Endothelial cell of umbilical vein (primary cell): ENCODE measurements around the gene VAT1. TPM values are rescaled to one million over a fixed set of nuclear protein-coding genes. Genes with fewer than 3 reads are reported as not detected.
A peak's percentile ranks its signal among the peaks of the same experiment; 100 is the strongest.

Experiments
- BruUV-seq: library from RNA; stranded (reverse); fragments of 400-500 nt; replicated peaks from 2 replicates; lab custom pipeline; 2021; lab: Mats Ljungman, UMichigan
- CTCF ChIA-PET: fragments of 300-600, 350-600 bp; sonication (Branson Sonifier 250); formaldehyde crosslinking; loops from one replicate; lab custom pipeline; 2021; ENCODE audit warnings: antibody characterized with exemption, inconsistent platforms; lab: Charles Lee
- POLR2A ChIA-PET: fragments of 300-600, 350-600 bp; sonication (Branson Sonifier 250); formaldehyde crosslinking; loops from one replicate; lab custom pipeline; 2021; ENCODE audit warnings: antibody characterized with exemption, inconsistent platforms; lab: Charles Lee
- DNase-seq: peaks from one replicate; pipeline ENCODE4 v3.0.0-alpha.2; 2011; ENCODE audit warnings: low read depth, low spot score
- FAIRE-seq: peaks from 2 replicates; lab custom pipeline; 2011; peaks lifted over from hg19 to GRCh38; lab: Jason Lieb, UNC
- H2AFZ ChIP-seq: 2 replicates; pipeline ENCODE4 v1.6.0; 2012; ENCODE audit warnings: low read depth, low read length, control low read depth, inconsistent platforms
- H3K27ac ChIP-seq: 2 replicates; pipeline ENCODE4 v1.5.1; 2011; ENCODE audit warnings: low read depth, mild to moderate bottlenecking, control low read depth, low read length, moderate library complexity; ENCODE audit not compliant: insufficient read depth
- H3K27me3 ChIP-seq, 2 experiments: 2 replicates each; pipeline versions ENCODE4 v1.6.0 to v1.6.1; 2011; ENCODE audit warnings: low read length in 2 of 2, mixed read lengths in 1 of 2; ENCODE audit not compliant: control insufficient read depth in 2 of 2, insufficient read depth in 2 of 2
- H3K36me3 ChIP-seq, 2 experiments: 2 replicates in 1 of 2; 3 replicates in 1 of 2; pipeline ENCODE4 v1.5.1; 2011; ENCODE audit warnings: low read length in 2 of 2, mild to moderate bottlenecking in 1 of 2, moderate library complexity in 1 of 2; ENCODE audit not compliant: control insufficient read depth in 2 of 2, insufficient read depth in 2 of 2; ENCODE audit errors: extremely low read depth in 1 of 2
- H3K4me1 ChIP-seq: 3 replicates; pipeline ENCODE4 v1.5.1; 2011; ENCODE audit warnings: mild to moderate bottlenecking, low read length; ENCODE audit not compliant: control insufficient read depth, insufficient read depth; ENCODE audit errors: extremely low read depth
- H3K4me2 ChIP-seq: 2 replicates; pipeline ENCODE4 v1.6.1; 2011; ENCODE audit warnings: low read length, control low read depth, mixed read lengths; ENCODE audit not compliant: insufficient read depth
- H3K4me3 ChIP-seq, 3 experiments: fragments of 200-600 bp in 1 of 3; sonication (generic), shearing (Covaris generic) in 1 of 3; replicated peaks in 1 of 3; 2 replicates each; pipeline ENCODE4 v1.5.1; 2011 to 2016; ENCODE audit warnings: control low read depth in 3 of 3, low read length in 3 of 3, mild to moderate bottlenecking in 2 of 3, inconsistent platforms in 1 of 3, low read depth in 1 of 3, moderate library complexity in 1 of 3; ENCODE audit not compliant: insufficient read depth in 1 of 3
- H3K79me2 ChIP-seq: 2 replicates; pipeline ENCODE4 v1.6.0; 2012; ENCODE audit warnings: low read length, inconsistent platforms; ENCODE audit not compliant: control insufficient read depth, insufficient read depth
- H3K9ac ChIP-seq: replicated peaks from 2 replicates; pipeline ENCODE3; 2011; ENCODE audit warnings: low read length, control low read depth; ENCODE audit not compliant: insufficient read depth; ENCODE audit errors: extremely low read depth
- H3K9me1 ChIP-seq: replicated peaks from 3 replicates; pipeline ENCODE4 v1.6.0; 2011; ENCODE audit warnings: mild to moderate bottlenecking, low read length; ENCODE audit not compliant: control insufficient read depth, insufficient read depth; ENCODE audit errors: extremely low read depth
- H3K9me3 ChIP-seq: replicated peaks from 2 replicates; pipeline ENCODE4 v1.5.1; 2012; ENCODE audit warnings: low read length, inconsistent platforms; ENCODE audit not compliant: control insufficient read depth, insufficient read depth
- H4K20me1 ChIP-seq: replicated peaks from 2 replicates; pipeline ENCODE3; 2011; ENCODE audit warnings: mild to moderate bottlenecking, low read length; ENCODE audit not compliant: control insufficient read depth, insufficient read depth; ENCODE audit errors: extremely low read depth
- CTCF ChIP-seq, 2 donors: IDR thresholded peaks; 1 replicate in 1 of 2; 2 replicates in 1 of 2; pipeline ENCODE4 v1.5.1; 2011; ENCODE audit warnings: low read length in 2 of 2, mild to moderate bottlenecking in 2 of 2, moderate library complexity in 2 of 2, control low read depth in 1 of 2, inconsistent platforms in 1 of 2, low read depth in 1 of 2; ENCODE audit not compliant: insufficient read depth in 1 of 2; ENCODE audit errors: extremely low read depth in 1 of 2
- EZH2 ChIP-seq: IDR thresholded peaks from 2 replicates; pipeline ENCODE4 v1.6.1; 2012; ENCODE audit warnings: borderline replicate concordance, low read depth, mild to moderate bottlenecking, moderate library complexity, low read length, inconsistent platforms; ENCODE audit not compliant: severe bottlenecking
- FOS ChIP-seq: IDR thresholded peaks from 2 replicates; pipeline ENCODE4 v1.6.1; 2011; ENCODE audit warnings: mild to moderate bottlenecking, low read length, moderate library complexity, borderline replicate concordance; ENCODE audit not compliant: insufficient read depth
- GATA2 ChIP-seq: IDR thresholded peaks from 2 replicates; pipeline ENCODE4 v1.7.0; 2011; ENCODE audit warnings: low read depth, mild to moderate bottlenecking, moderate library complexity, mixed read lengths, low read length; ENCODE audit not compliant: insufficient read length, insufficient read depth
- JUN ChIP-seq: IDR thresholded peaks from 2 replicates; pipeline ENCODE4 v1.6.1; 2011; ENCODE audit warnings: borderline replicate concordance, low read depth; ENCODE audit not compliant: insufficient read length, insufficient read depth
- MAX ChIP-seq: IDR thresholded peaks from 2 replicates; pipeline ENCODE4 v1.6.1; 2011; ENCODE audit not compliant: insufficient read depth, insufficient read length
- MYC ChIP-seq: IDR thresholded peaks from one replicate; pipeline ENCODE4 v1.6.1; 2011; ENCODE audit warnings: mild to moderate bottlenecking, low read depth, low read length
- POLR2A ChIP-seq: IDR thresholded peaks from 2 replicates; pipeline ENCODE4 v1.6.1; 2012; ENCODE audit warnings: low read depth, mild to moderate bottlenecking, control low read depth, low read length
- POLR2AphosphoS5 ChIP-seq: IDR thresholded peaks from 2 replicates; pipeline ENCODE4 v1.6.1; 2012; ENCODE audit warnings: low read depth, mild to moderate bottlenecking, control low read depth, low read length, moderate library complexity; ENCODE audit not compliant: insufficient read depth
- dilution Hi-C: fragments of 300-500 bp; cut with MboI; formaldehyde crosslinking; loops from one replicate; pipeline ENCODE4 v1.15.0; 2019; ENCODE audit warnings: low sequenced_read_pairs; ENCODE audit not compliant: extremely low pct_ligation_motif_present
- intact Hi-C: fragments of 100-400 bp; cut with micrococcal nuclease; formaldehyde crosslinking; loops from one replicate; pipeline ENCODE4 v1.10.0; 2022
- polyA plus RNA-seq, 4 experiments: library from polyadenylated mRNA; depleted of rRNA in 3 of 4; stranded (reverse) in 3 of 4; unstranded in 1 of 4; fragments of >200 nt; gene quantifications; 2 replicates each; pipeline versions ENCODE4 v1.2.1 to v1.2.3, GENCODE V29; 2011 to 2012; ENCODE audit warnings: missing spikeins in 1 of 4
- total RNA-seq: library from RNA; stranded (reverse); gene quantifications from 2 replicates; pipeline ENCODE4 v1.2.3, GENCODE V29; 2021

The VAT1 gene
- total and polyA plus RNA-seq, 2 donors (not counting 3 experiments of a cell fraction or from before 2014, with no cell fraction given): 339 to 482 TPM

GRCh38 chr17:43018008-43018853 is 4.0 kb downstream of the VAT1 start:
- H3K9me3 ChIP-seq: no peaks in the 10 kb centered on the region
- peak overlapping the region; percentile 13 for H3K4me2 ChIP-seq
- intact Hi-C loops: no loop called here
- CTCF ChIA-PET: interaction anchor here (0.9 to 5.5 kb wide), 4 partner anchors 12 to 154 kb away, joined by 4 to 22 read pairs (median 6); partner anchors contain the start of genes IFI35 and RPL27
- no peak overlapping the region for H3K9ac ChIP-seq
- TF ChIP-seq MAX (no peak), POLR2A (no peak), MYC (no peak), EZH2 (no peak), JUN (no peak), FOS (no peak), GATA2 (no peak), POLR2AphosphoS5 (no peak), CTCF (IDR thresholded peaks at IDR 0.05; ENCODE audit: extremely low read depth in 1 of 2, insufficient read depth in 1 of 2, low read depth in 1 of 2, low read length in 2 of 2) (no peak)
- H4K20me1 ChIP-seq: no peaks in the 10 kb centered on the region
- BruUV-seq: no TSS peak
- POLR2A ChIA-PET: no interaction called here
- peaks cover 3 to 34% of the 10 kb centered on the region in 2 experiments for H3K36me3 ChIP-seq
- H3K4me1 ChIP-seq: peaks cover 37% of the 10 kb centered on the region
- dilution Hi-C loops: no loop called here
- FAIRE-seq (peak; percentile 78), DNase-seq (no peak)
- no peak overlapping the region for H3K4me3 ChIP-seq
- no peak overlapping the region for H2AFZ ChIP-seq
- no peaks in the 10 kb centered on the region for H3K9me1 ChIP-seq
- no peaks in the 10 kb centered on the region for H3K27me3 ChIP-seq
- H3K79me2 ChIP-seq: peaks cover 37% of the 10 kb centered on the region
- no peak overlapping the region for H3K27ac ChIP-seq
